WTC11 (cell line): Measurements from ENCODE around the gene ADPRS. TPM values are rescaled to one million over a fixed set of nuclear protein-coding genes. Genes with fewer than 3 reads are reported as not detected.

Experiments
- ATAC-seq: fragments of 200-7000 bp; cut with Tn5 transposase; 2 replicates; pipeline ENCODE4 v1.10.0; 2021; ENCODE audit warnings: mild to moderate bottlenecking, moderate library complexity
- CTCF ChIA-PET: fragments of 300-600 bp; sonication (Branson Sonifier 250); formaldehyde crosslinking; loops from one replicate; lab custom pipeline; 2021; ENCODE audit warnings: antibody characterized with exemption; lab: Charles Lee
- POLR2A ChIA-PET: fragments of 350-600 bp; sonication (Branson Sonifier 250); formaldehyde crosslinking; loops from one replicate; lab custom pipeline; 2021; ENCODE audit warnings: antibody characterized with exemption; lab: Charles Lee
- DNase-seq: peaks from one replicate; pipeline ENCODE4 v3.0.0; 2021; ENCODE audit warnings: low spot score
- H3K27ac Mint-ChIP-seq: 2 replicates; pipeline ENCODE4 v1.8.0; 2021; ENCODE audit warnings: mixed read lengths
- H3K27me3 Mint-ChIP-seq: 2 replicates; pipeline ENCODE4 v1.8.0; 2021; ENCODE audit warnings: low read depth, mild to moderate bottlenecking, moderate library complexity, mixed read lengths
- H3K36me3 Mint-ChIP-seq: 2 replicates; pipeline ENCODE4 v1.8.0; 2021; ENCODE audit warnings: mixed read lengths
- H3K4me1 Mint-ChIP-seq: 2 replicates; pipeline ENCODE4 v1.8.0; 2022; ENCODE audit warnings: mixed read lengths
- H3K4me3 Mint-ChIP-seq: 2 replicates; pipeline ENCODE4 v1.8.0; 2021; ENCODE audit warnings: mild to moderate bottlenecking, moderate library complexity, mixed read lengths
- H3K9me3 Mint-ChIP-seq: 2 replicates; pipeline ENCODE4 v1.8.0; 2021; ENCODE audit warnings: mixed read lengths
- AR ChIP-seq: fragments of 250-450 bp; sonication (Bioruptor Pico); IDR thresholded peaks from 2 replicates; pipeline ENCODE4 v1.9.0; 2021; ENCODE audit warnings: mild to moderate bottlenecking
- ATF1 ChIP-seq: sonication (generic); formaldehyde crosslinking; IDR thresholded peaks from 2 replicates; pipeline ENCODE4 v1.8.1; 2023; ENCODE audit warnings: mild to moderate bottlenecking, moderate library complexity, missing genetic modification reagents
- ATF6 ChIP-seq: sonication (generic); formaldehyde crosslinking; IDR thresholded peaks from 2 replicates; pipeline ENCODE4 v1.8.1; 2023; ENCODE audit warnings: mild to moderate bottlenecking, missing genetic modification reagents
- CDX4 ChIP-seq: fragments of 250-450 bp; sonication (Bioruptor Pico); IDR thresholded peaks from 2 replicates; pipeline ENCODE4 v1.9.0; 2021; ENCODE audit warnings: moderate library complexity, mild to moderate bottlenecking, inconsistent platforms, borderline replicate concordance
- CTCF ChIP-seq: fragments of 200-600 bp; IDR thresholded peaks from 2 replicates; pipeline ENCODE4 v1.8.0; 2022; ENCODE audit warnings: antibody characterized with exemption
- E2F5 ChIP-seq: sonication (generic); formaldehyde crosslinking; IDR thresholded peaks from 2 replicates; pipeline ENCODE4 v1.8.1; 2022; ENCODE audit warnings: mild to moderate bottlenecking, moderate library complexity, missing genetic modification reagents
- ELF4 ChIP-seq: sonication (generic); formaldehyde crosslinking; IDR thresholded peaks from 2 replicates; pipeline ENCODE4 v1.8.1; 2022; ENCODE audit warnings: low read depth, mild to moderate bottlenecking, moderate library complexity, missing genetic modification reagents
- EMX1 ChIP-seq: fragments of 250-450 bp; sonication (Bioruptor Pico); IDR thresholded peaks from 2 replicates; pipeline ENCODE4 v1.8.0; 2021; ENCODE audit warnings: mild to moderate bottlenecking
- FOXJ3 ChIP-seq: sonication (generic); formaldehyde crosslinking; IDR thresholded peaks from 2 replicates; pipeline ENCODE4 v1.9.0; 2021; ENCODE audit warnings: missing genetic modification reagents, mild to moderate bottlenecking, borderline replicate concordance
- MLX ChIP-seq: sonication (generic); formaldehyde crosslinking; IDR thresholded peaks from 2 replicates; pipeline ENCODE4 v1.8.1; 2023; ENCODE audit warnings: mild to moderate bottlenecking, missing genetic modification reagents, moderate library complexity
- NFE2L1 ChIP-seq: sonication (generic); formaldehyde crosslinking; IDR thresholded peaks from 2 replicates; pipeline ENCODE4 v1.8.1; 2023; ENCODE audit warnings: missing genetic modification reagents
- NFYB ChIP-seq: sonication (generic); formaldehyde crosslinking; conservative IDR thresholded peaks from 2 replicates; pipeline ENCODE4 v1.8.0; 2022; ENCODE audit warnings: low read depth, missing genetic modification reagents
- NR3C1 ChIP-seq: sonication (generic); formaldehyde crosslinking; conservative IDR thresholded peaks from 2 replicates; pipeline ENCODE4 v1.8.1; 2023; ENCODE audit warnings: low read depth, mild to moderate bottlenecking, missing genetic modification reagents
- OVOL2 ChIP-seq: fragments of 250-450 bp; sonication (Bioruptor Pico); IDR thresholded peaks from 2 replicates; pipeline ENCODE4 v1.9.0; 2021; ENCODE audit warnings: mild to moderate bottlenecking, borderline replicate concordance
- PRDM15 ChIP-seq: sonication (generic); formaldehyde crosslinking; IDR thresholded peaks from 2 replicates; pipeline ENCODE4 v1.8.0; 2022; ENCODE audit warnings: missing genetic modification reagents
- PREB ChIP-seq: sonication (generic); formaldehyde crosslinking; IDR thresholded peaks from 2 replicates; pipeline ENCODE4 v1.8.1; 2022; ENCODE audit warnings: mild to moderate bottlenecking, missing genetic modification reagents, moderate library complexity, borderline replicate concordance
- RELA ChIP-seq: sonication (generic); formaldehyde crosslinking; IDR thresholded peaks from 2 replicates; pipeline ENCODE4 v1.8.1; 2022; ENCODE audit warnings: missing genetic modification reagents, mild to moderate bottlenecking, borderline replicate concordance
- TCF7 ChIP-seq: sonication (generic); formaldehyde crosslinking; IDR thresholded peaks from 2 replicates; pipeline ENCODE4 v1.8.0; 2022; ENCODE audit warnings: mild to moderate bottlenecking, low read depth, missing genetic modification reagents, moderate library complexity
- TP53 ChIP-seq: sonication (generic); formaldehyde crosslinking; IDR thresholded peaks from 2 replicates; pipeline ENCODE4 v1.8.1; 2023; ENCODE audit warnings: mild to moderate bottlenecking, missing genetic modification reagents
- ZNF671 ChIP-seq: fragments of 250-450 bp; sonication (Bioruptor Pico); IDR thresholded peaks from 2 replicates; pipeline ENCODE4 v1.8.0; 2021; ENCODE audit warnings: mild to moderate bottlenecking
- ZSCAN18 ChIP-seq: fragments of 250-450 bp; sonication (Bioruptor Pico); IDR thresholded peaks from 2 replicates; pipeline ENCODE4 v2.1.2; 2022; ENCODE audit warnings: mild to moderate bottlenecking, moderate library complexity
- total RNA-seq: library from RNA; stranded (reverse); gene quantifications from 3 replicates; pipeline ENCODE4 v1.2.3, GENCODE V29; 2021

The ADPRS gene
- total RNA-seq, 1 experiment from 2014 or later: 32.7 TPM

GRCh38 chr1:36115200-36115669 lies 26.5 kb downstream of the ADPRS start (continued):
- TF ChIP-seq E2F5 (no peak), NFYB (CRISPR knock-in tag) (no peak), ELF4 (CRISPR knock-in tag) (no peak), EMX1 (CRISPR knock-in tag) (no peak), ZSCAN18 (CRISPR knock-in tag) (no peak), RELA (CRISPR knock-in tag) (no peak), ZNF671 (CRISPR knock-in tag) (no peak)

- ATAC-seq (no peak), DNase-seq (no peak)
- Mint-ChIP-seq H3K36me3 (no peaks in the 10 kb centered on the region), H3K4me3 (no peak overlapping the region), H3K27ac (no peak overlapping the region), H3K27me3 (no peaks in the 10 kb centered on the region), H3K9me3 (no peaks in the 10 kb centered on the region), H3K4me1 (no peaks in the 10 kb centered on the region)
- ChIA-PET CTCF (interaction anchor here (1.2 to 3.7 kb wide), 7 partner anchors 9 to 227 kb away, joined by 3 to 21 read pairs (median 4); partner anchors contain the start of gene TRAPPC3), POLR2A (no interaction called here)
- TF ChIP-seq TCF7 (CRISPR knock-in tag): no peak
- no peak for TF ChIP-seq NR3C1 (CRISPR knock-in tag)
- no peak for TF ChIP-seq CDX4 (CRISPR knock-in tag)
- no peak for TF ChIP-seq ATF6 (CRISPR knock-in tag)
- no peak for TF ChIP-seq OVOL2 (CRISPR knock-in tag)
- no peak for TF ChIP-seq ATF1 (CRISPR knock-in tag)
- no peak for TF ChIP-seq CTCF
- no peak for TF ChIP-seq AR (CRISPR knock-in tag)
- TF ChIP-seq MLX (CRISPR knock-in tag): no peak
- no peak for TF ChIP-seq NFE2L1
- no peak for TF ChIP-seq PREB (CRISPR knock-in tag)
- no peak for TF ChIP-seq TP53
- no peak for TF ChIP-seq ZNF671 (CRISPR knock-in tag)
- TF ChIP-seq FOXJ3: no peak
- no peak for TF ChIP-seq PRDM15
These were observed 27.2 kb downstream of the ADPRS start for GRCh38 chr1:36115931-36116330.
